Left ventricle myocardium inferior (tissue), 1 donor: ENCODE data around the gene BTAF1. TPM values are rescaled to one million over a fixed set of nuclear protein-coding genes. Genes with fewer than 3 reads are reported as not detected.

ENCODE experiments used
- DNase-seq: peaks from one replicate; pipeline ENCODE4 v3.0.0-alpha.2; 2020
- H3K27ac ChIP-seq: fragments of 200-600 bp; replicated peaks from 2 replicates; pipeline ENCODE4 v1.8.0; 2021
- H3K27me3 ChIP-seq: fragments of 200-600 bp; 2 replicates; pipeline ENCODE4 v1.8.0; 2021; ENCODE audit warnings: low read depth
- H3K36me3 ChIP-seq: fragments of 200-600 bp; 2 replicates; pipeline ENCODE4 v1.8.0; 2021
- H3K4me1 ChIP-seq: fragments of 200-600 bp; 2 replicates; pipeline ENCODE4 v1.8.0; 2021
- H3K4me3 ChIP-seq: fragments of 200-600 bp; 2 replicates; pipeline ENCODE4 v1.8.0; 2021; ENCODE audit warnings: mild to moderate bottlenecking, moderate library complexity
- H3K9me3 ChIP-seq: fragments of 200-600 bp; replicated peaks from 2 replicates; pipeline ENCODE4 v1.8.0; 2021
- CTCF ChIP-seq: fragments of 200-600 bp; IDR thresholded peaks from 2 replicates; pipeline ENCODE4 v1.8.0; 2021; ENCODE audit warnings: antibody characterized with exemption, mild to moderate bottlenecking, borderline replicate concordance
- intact Hi-C: fragments of 100-400 bp; cut with micrococcal nuclease; formaldehyde crosslinking; loops from one replicate; pipeline ENCODE4 v1.11.0; 2022
- total RNA-seq: library from RNA; stranded (reverse); fragmentation: NEBNext Ultra II Directional; extraction: Animal tissue kit (Norgen Biotek cat#: 25700); gene quantifications from one replicate; pipeline ENCODE4 v1.2.1, GENCODE V29; 2021
- donor health status: DM: no; HTN: yes; CAD: no; lungs with severe emphysema.

Gene BTAF1
- total RNA-seq, 1 donor from 2014 or later = 11.7 TPM

DNA sequence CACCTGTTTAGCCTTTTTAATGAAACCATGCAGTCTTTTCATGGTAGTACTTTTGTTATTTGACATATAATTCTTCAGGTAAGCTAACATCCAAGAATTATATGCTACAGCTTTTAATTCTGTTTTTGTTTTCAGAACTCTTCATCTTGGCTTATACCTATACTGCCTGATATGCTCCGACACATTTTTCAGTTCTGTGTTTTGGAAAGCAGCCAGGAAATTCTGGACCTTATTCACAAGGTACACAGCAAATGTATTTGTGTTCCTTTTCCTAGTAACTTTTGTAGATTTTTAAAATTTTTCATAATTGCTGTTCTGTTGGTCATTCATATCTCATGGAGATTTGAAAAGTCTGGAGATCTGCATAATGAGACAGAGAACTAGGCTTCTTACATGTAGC lies 56.7 kb downstream of the BTAF1 start:
- Histone ChIP-seq H3K27me3 (no peaks in the 10 kb centered on the region), H3K36me3 (peaks cover 45% of the 10 kb centered on the region), H3K4me1 (peaks cover 31% of the 10 kb centered on the region), H3K27ac (no peak overlapping the region), H3K9me3 (no peaks in the 10 kb centered on the region), H3K4me3 (no peak overlapping the region)
- intact Hi-C loops = no loop called here
- no peak for TF ChIP-seq CTCF
- DNase-seq = no peak

- Histone ChIP-seq H3K27ac (no peak overlapping the region), H3K4me3 (no peak overlapping the region), H3K36me3 (peaks cover 65% of the 10 kb centered on the region), H3K4me1 (peaks cover 14% of the 10 kb centered on the region), H3K9me3 (no peaks in the 10 kb centered on the region), H3K27me3 (no peaks in the 10 kb centered on the region)
- TF ChIP-seq CTCF = no peak
- DNase-seq = no peak
- intact Hi-C loops = no loop called here
These were observed 59.8 kb downstream of the BTAF1 start for GRCh38 chr10:91983416-91983815.

GRCh38 chr10:91987397-91988037 lies 63.9 kb downstream of the BTAF1 start:
- DNase-seq = no peak
- no peak for TF ChIP-seq CTCF
- intact Hi-C loops = no loop called here
- no peaks in the 10 kb centered on the region for H3K27me3 ChIP-seq
- no peak overlapping the region for H3K27ac ChIP-seq
- H3K36me3 ChIP-seq = peaks cover 79% of the 10 kb centered on the region
- H3K9me3 ChIP-seq = no peaks in the 10 kb centered on the region
- peaks cover 9% of the 10 kb centered on the region for H3K4me1 ChIP-seq
- H3K4me3 ChIP-seq = no peak overlapping the region

DNA sequence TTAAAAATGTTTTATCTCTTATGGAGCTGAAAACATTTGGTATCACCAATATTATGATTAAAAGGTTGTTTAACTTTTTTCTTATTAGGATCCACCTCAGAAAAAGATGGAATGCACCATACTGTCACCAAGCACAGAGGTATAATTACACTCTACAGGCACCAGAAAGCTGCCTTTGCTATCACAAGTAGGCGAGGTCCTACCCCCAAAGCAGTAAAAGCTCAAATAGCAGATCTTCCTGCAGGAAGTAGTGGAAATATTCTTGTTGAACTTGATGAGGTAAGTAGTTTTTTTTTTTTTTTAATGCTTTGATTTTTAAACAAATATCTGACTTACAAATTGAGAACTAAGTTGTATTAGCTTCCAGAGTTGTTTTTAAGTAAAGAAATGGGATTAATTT lies 68.5 kb downstream of the BTAF1 start:
- TF ChIP-seq CTCF = no peak
- H3K4me1 ChIP-seq = no peaks in the 10 kb centered on the region
- H3K36me3 ChIP-seq = peaks cover 81% of the 10 kb centered on the region

GRCh38 chr10:91996266-91996665 lies 72.7 kb downstream of the BTAF1 start:
- DNase-seq = no peak
- H3K27me3 ChIP-seq = no peaks in the 10 kb centered on the region
- no peak for TF ChIP-seq CTCF
- H3K4me3 ChIP-seq = no peak overlapping the region
- intact Hi-C loops = no loop called here
- no peaks in the 10 kb centered on the region for H3K9me3 ChIP-seq
- H3K36me3 ChIP-seq = peaks cover 80% of the 10 kb centered on the region
- no peaks in the 10 kb centered on the region for H3K4me1 ChIP-seq
- H3K27ac ChIP-seq = no peak overlapping the region

More for the DNA sequence above, 68.5 kb downstream of the BTAF1 start:
- Histone ChIP-seq H3K4me3 (no peak overlapping the region), H3K27ac (no peak overlapping the region), H3K9me3 (no peaks in the 10 kb centered on the region), H3K27me3 (no peaks in the 10 kb centered on the region)
- intact Hi-C loops = no loop called here
- DNase-seq = no peak
